Panc1 (cell line): ENCODE measurements around the gene MX1. TPM values are rescaled to one million over a fixed set of nuclear protein-coding genes. Genes with fewer than 3 reads are reported as not detected.

ENCODE experiments used
- ATAC-seq: fragments of 200-7000 bp; cut with Tn5 transposase; 2 replicates; pipeline ENCODE4 v1.9.1; 2020; ENCODE audit warnings: mild to moderate bottlenecking, moderate library complexity
- Bru-seq: library from RNA; stranded (reverse); fragments of 400-500 nt; gene quantifications from one replicate; lab custom pipeline; 2021; lab: Mats Ljungman, UMichigan
- BruChase-seq, 2 experiments: library from RNA; stranded (reverse); fragments of 400-500 nt; gene quantifications; one replicate each; lab custom pipeline; 2021; lab: Mats Ljungman, UMichigan
- BruUV-seq: library from RNA; stranded (reverse); fragments of 400-500 nt; replicated peaks from 2 replicates; lab custom pipeline; 2021; lab: Mats Ljungman, UMichigan
- CTCF ChIA-PET: fragments of 300-600 bp; sonication (Branson Sonifier 250); formaldehyde crosslinking; loops from one replicate; lab custom pipeline; 2022; ENCODE audit warnings: antibody characterized with exemption; lab: Charles Lee
- POLR2A ChIA-PET: fragments of 300-600 bp; sonication (Branson Sonifier 250); formaldehyde crosslinking; loops from one replicate; lab custom pipeline; 2022; ENCODE audit warnings: antibody characterized with exemption; lab: Charles Lee
- DNase-seq: peaks from one replicate; pipeline ENCODE4 v3.0.0-alpha.2; 2010; ENCODE audit warnings: low read depth, low spot score
- H3K27ac ChIP-seq: 2 replicates; pipeline ENCODE4 v1.5.1; 2011; ENCODE audit warnings: mild to moderate bottlenecking, low read length, inconsistent platforms
- H3K27me3 ChIP-seq: fragments of 200-500 bp; sonication (Bioruptor generic); 2 replicates; pipeline ENCODE4 v1.6.0; 2014; ENCODE audit warnings: low read length, inconsistent platforms; ENCODE audit not compliant: control insufficient read depth, insufficient read depth
- H3K36me3 ChIP-seq: fragments of 200-500 bp; sonication (Bioruptor generic); 2 replicates; pipeline ENCODE4 v1.5.1; 2014; ENCODE audit warnings: inconsistent platforms, mild to moderate bottlenecking, low read length, moderate library complexity; ENCODE audit not compliant: control insufficient read depth, insufficient read depth
- H3K4me1 ChIP-seq: 2 replicates; pipeline ENCODE4 v1.5.1; 2011; ENCODE audit warnings: inconsistent platforms, mild to moderate bottlenecking, low read length, moderate library complexity; ENCODE audit not compliant: control insufficient read depth, insufficient read depth
- H3K4me3 ChIP-seq, 2 experiments: 2 replicates each; pipeline ENCODE4 v1.5.1; 2011 to 2012; ENCODE audit warnings: low read depth in 2 of 2, low read length in 2 of 2, mild to moderate bottlenecking in 2 of 2, inconsistent platforms in 1 of 2, moderate library complexity in 1 of 2
- H3K9me3 ChIP-seq: fragments of 200-500 bp; sonication (Bioruptor generic); 2 replicates; pipeline ENCODE4 v1.5.1; 2014; ENCODE audit warnings: low read depth, mild to moderate bottlenecking, inconsistent platforms, low read length, moderate library complexity; ENCODE audit not compliant: control insufficient read depth, insufficient read depth
- POLR2AphosphoS5 ChIP-seq: IDR thresholded peaks from 2 replicates; pipeline ENCODE4 v1.6.1; 2012; ENCODE audit warnings: mild to moderate bottlenecking, low read depth, low read length, moderate library complexity
- SIN3A ChIP-seq: IDR thresholded peaks from 2 replicates; pipeline ENCODE4 v1.6.1; 2012; ENCODE audit warnings: low read depth, mild to moderate bottlenecking, low read length, moderate library complexity, borderline replicate concordance; ENCODE audit not compliant: insufficient read depth
- TCF7L2 ChIP-seq: IDR thresholded peaks from 2 replicates; pipeline ENCODE4 v1.6.1; 2011; ENCODE audit warnings: mild to moderate bottlenecking, low read depth, low read length, inconsistent platforms
- in situ Hi-C: cut with HindIII; loops from 2 replicates; pipeline ENCODE4 v1.10.0; 2016; ENCODE audit warnings: low sequenced_read_pairs, low pct_unique_long_range_greater_than_20kb
- intact Hi-C: fragments of 100-400 bp; cut with micrococcal nuclease; formaldehyde crosslinking; loops from one replicate; pipeline ENCODE4 v1.10.0; 2022; ENCODE audit not compliant: unreplicated experiment
- long read RNA-seq: library from polyadenylated mRNA; unstranded; transcript quantifications from one replicate; pipeline ENCODE4 v2.0.0, GENCODE V29; 2021; ENCODE audit not compliant: unreplicated experiment
- polyA plus RNA-seq: library from polyadenylated mRNA; unstranded; fragments of >200 nt; gene quantifications from one replicate; pipeline ENCODE4 v1.2.1, GENCODE V29; 2012; ENCODE audit warnings: missing spikeins; ENCODE audit not compliant: insufficient read length
- total RNA-seq: library from RNA; stranded (reverse); gene quantifications from one replicate; pipeline ENCODE4 v1.2.1, GENCODE V29; 2021; ENCODE audit not compliant: unreplicated experiment
- TF ChIP-seq, protein P1 (sequence below): fragments of 450-650 bp; IDR thresholded peaks from 2 replicates; pipeline ENCODE4 v1.5.1; 2017; ENCODE audit warnings: mild to moderate bottlenecking
- TF ChIP-seq, protein P2 (sequence below), 2 experiments: IDR thresholded peaks; 2 replicates each; pipeline ENCODE4 v1.6.1; 2011 to 2012; ENCODE audit warnings: low read depth in 2 of 2, control low read depth in 1 of 2, low read length in 1 of 2, mild to moderate bottlenecking in 1 of 2, moderate library complexity in 1 of 2; ENCODE audit not compliant: insufficient read depth in 1 of 2

Gene MX1
- total RNA-seq (7.8 TPM), Bru-seq, nascent RNA (percentile 41 among the genes with signal in this experiment), BruChase-seq, experiment 1, labeled RNA remaining after a 2-hour chase (percentile 41 among the genes with signal in this experiment), BruChase-seq, experiment 2, labeled RNA remaining after a 6-hour chase (percentile 51 among the genes with signal in this experiment)
- 4.7 TPM for polyA plus RNA-seq
- long read RNA-seq, partial matches to known transcripts = 1 of 10 reads
- long read RNA-seq, other reads (novel, unspliced or antisense) = 6 of 10 reads

DNA sequence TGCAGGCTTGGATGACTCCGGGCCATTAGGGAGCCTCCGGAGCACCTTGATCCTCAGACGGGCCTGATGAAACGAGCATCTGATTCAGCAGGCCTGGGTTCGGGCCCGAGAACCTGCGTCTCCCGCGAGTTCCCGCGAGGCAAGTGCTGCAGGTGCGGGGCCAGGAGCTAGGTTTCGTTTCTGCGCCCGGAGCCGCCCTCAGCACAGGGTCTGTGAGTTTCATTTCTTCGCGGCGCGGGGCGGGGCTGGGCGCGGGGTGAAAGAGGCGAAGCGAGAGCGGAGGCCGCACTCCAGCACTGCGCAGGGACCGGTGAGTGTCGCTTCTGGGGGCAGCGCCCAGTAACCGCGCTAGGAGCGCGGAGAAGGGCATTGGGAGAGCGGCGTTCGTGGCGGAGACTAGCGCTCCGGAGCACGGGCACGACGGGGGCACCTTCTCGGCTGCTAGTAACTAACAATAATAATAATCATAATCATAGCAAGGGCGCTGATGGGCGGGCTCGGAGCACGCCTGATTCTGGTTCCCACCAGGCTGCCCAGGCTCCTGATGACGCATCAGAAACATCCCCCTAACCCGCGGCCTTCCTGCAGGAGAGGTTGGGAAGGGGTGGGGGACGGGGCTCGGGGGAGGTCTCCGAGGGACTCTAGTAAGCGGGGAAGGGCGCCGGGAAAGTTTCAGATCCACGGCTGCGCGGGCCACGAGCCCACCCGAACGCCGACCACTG is at the start of gene MX1:
TSS of gene MX1 (plus strand) at position 286 of the 722 bp plus-strand sequence. CDS start 5,832 bp downstream, outside the sequence.
- no peak for TF ChIP-seq SIN3A
- TF ChIP-seq TCF7L2 = no peak
- TF ChIP-seq, protein P1, sequence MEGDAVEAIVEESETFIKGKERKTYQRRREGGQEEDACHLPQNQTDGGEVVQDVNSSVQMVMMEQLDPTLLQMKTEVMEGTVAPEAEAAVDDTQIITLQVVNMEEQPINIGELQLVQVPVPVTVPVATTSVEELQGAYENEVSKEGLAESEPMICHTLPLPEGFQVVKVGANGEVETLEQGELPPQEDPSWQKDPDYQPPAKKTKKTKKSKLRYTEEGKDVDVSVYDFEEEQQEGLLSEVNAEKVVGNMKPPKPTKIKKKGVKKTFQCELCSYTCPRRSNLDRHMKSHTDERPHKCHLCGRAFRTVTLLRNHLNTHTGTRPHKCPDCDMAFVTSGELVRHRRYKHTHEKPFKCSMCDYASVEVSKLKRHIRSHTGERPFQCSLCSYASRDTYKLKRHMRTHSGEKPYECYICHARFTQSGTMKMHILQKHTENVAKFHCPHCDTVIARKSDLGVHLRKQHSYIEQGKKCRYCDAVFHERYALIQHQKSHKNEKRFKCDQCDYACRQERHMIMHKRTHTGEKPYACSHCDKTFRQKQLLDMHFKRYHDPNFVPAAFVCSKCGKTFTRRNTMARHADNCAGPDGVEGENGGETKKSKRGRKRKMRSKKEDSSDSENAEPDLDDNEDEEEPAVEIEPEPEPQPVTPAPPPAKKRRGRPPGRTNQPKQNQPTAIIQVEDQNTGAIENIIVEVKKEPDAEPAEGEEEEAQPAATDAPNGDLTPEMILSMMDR = no peak
- TF ChIP-seq, protein P2, sequence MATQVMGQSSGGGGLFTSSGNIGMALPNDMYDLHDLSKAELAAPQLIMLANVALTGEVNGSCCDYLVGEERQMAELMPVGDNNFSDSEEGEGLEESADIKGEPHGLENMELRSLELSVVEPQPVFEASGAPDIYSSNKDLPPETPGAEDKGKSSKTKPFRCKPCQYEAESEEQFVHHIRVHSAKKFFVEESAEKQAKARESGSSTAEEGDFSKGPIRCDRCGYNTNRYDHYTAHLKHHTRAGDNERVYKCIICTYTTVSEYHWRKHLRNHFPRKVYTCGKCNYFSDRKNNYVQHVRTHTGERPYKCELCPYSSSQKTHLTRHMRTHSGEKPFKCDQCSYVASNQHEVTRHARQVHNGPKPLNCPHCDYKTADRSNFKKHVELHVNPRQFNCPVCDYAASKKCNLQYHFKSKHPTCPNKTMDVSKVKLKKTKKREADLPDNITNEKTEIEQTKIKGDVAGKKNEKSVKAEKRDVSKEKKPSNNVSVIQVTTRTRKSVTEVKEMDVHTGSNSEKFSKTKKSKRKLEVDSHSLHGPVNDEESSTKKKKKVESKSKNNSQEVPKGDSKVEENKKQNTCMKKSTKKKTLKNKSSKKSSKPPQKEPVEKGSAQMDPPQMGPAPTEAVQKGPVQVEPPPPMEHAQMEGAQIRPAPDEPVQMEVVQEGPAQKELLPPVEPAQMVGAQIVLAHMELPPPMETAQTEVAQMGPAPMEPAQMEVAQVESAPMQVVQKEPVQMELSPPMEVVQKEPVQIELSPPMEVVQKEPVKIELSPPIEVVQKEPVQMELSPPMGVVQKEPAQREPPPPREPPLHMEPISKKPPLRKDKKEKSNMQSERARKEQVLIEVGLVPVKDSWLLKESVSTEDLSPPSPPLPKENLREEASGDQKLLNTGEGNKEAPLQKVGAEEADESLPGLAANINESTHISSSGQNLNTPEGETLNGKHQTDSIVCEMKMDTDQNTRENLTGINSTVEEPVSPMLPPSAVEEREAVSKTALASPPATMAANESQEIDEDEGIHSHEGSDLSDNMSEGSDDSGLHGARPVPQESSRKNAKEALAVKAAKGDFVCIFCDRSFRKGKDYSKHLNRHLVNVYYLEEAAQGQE (IDR thresholded peaks at IDR 0.05; ENCODE audit: insufficient read depth in 1 of 2, low read depth in 2 of 2, low read length in 1 of 2) = no peak
- TF ChIP-seq POLR2AphosphoS5 = no peak
- Histone ChIP-seq H3K27me3 (no peaks in the 10 kb centered on the region), H3K4me3 (peak within 1 kb of the TSS; percentile 48 to 58), H3K9me3 (no peaks in the 10 kb centered on the region), H3K27ac (no peak within 1 kb of the TSS), H3K4me1 (no peaks in the 10 kb centered on the region), H3K36me3 (no peaks in the 10 kb centered on the region)
- ChIA-PET POLR2A (no interaction called here), CTCF (no interaction called here)
- no peak for DNase-seq
- in situ Hi-C loops = no loop called here
- intact Hi-C loops = no loop called here
- peak; percentile 81 for ATAC-seq
- BruUV-seq = no TSS peak

- ChIA-PET POLR2A (no interaction called here), CTCF (no interaction called here)
- no peak overlapping the region for H3K4me3 ChIP-seq
- no peaks in the 10 kb centered on the region for H3K9me3 ChIP-seq
- no TSS peak for BruUV-seq
- intact Hi-C loops = no loop called here
- no peak for ATAC-seq
- no peaks in the 10 kb centered on the region for H3K27me3 ChIP-seq
- H3K36me3 ChIP-seq = no peaks in the 10 kb centered on the region
- no peak for DNase-seq
- TF ChIP-seq SIN3A = no peak
- no peak for TF ChIP-seq TCF7L2
- TF ChIP-seq, protein P2 (IDR thresholded peaks at IDR 0.05; ENCODE audit: insufficient read depth in 1 of 2, low read depth in 2 of 2, low read length in 1 of 2) = no peak
- no peak for TF ChIP-seq POLR2AphosphoS5
- TF ChIP-seq, protein P1 = no peak
- no peaks in the 10 kb centered on the region for H3K4me1 ChIP-seq
- H3K27ac ChIP-seq = no peak overlapping the region
- in situ Hi-C loops = no loop called here
Observed at GRCh38 chr21:41377715-41378114, 48.3 kb upstream of the MX1 start.
